SK-N-SH (cell line): ENCODE results near the gene GPX6. TPM values are rescaled to one million over a fixed set of nuclear protein-coding genes. Genes with fewer than 3 reads are reported as not detected.

ENCODE experiments used
- CTCF ChIA-PET: fragments of 300-600, 350-600 bp; formaldehyde crosslinking; extraction: SDS; loops from one replicate; lab custom pipeline; 2021; lab: Yijun Ruan, JAX
- POLR2A ChIA-PET: fragments of 350-600 bp; sonication (Branson Sonifier 250); formaldehyde crosslinking; extraction: SDS; loops from one replicate; lab custom pipeline; 2020; ENCODE audit warnings: antibody characterized with exemption, inconsistent platforms; lab: Yijun Ruan, JAX
- DNase-seq: peaks from one replicate; pipeline ENCODE4 v3.0.0; 2012
- H2AFZ ChIP-seq: fragments of 200-600 bp; sonication (generic); 2 replicates; pipeline ENCODE4 v1.8.1; 2016; ENCODE audit warnings: antibody characterized with exemption, mild to moderate bottlenecking, low read depth
- H3F3A ChIP-seq: fragments of 200-600 bp; sonication (generic); replicated peaks from 2 replicates; pipeline ENCODE3; 2016; ENCODE audit warnings: antibody characterized with exemption, mild to moderate bottlenecking; ENCODE audit not compliant: insufficient read depth
- H3K27ac ChIP-seq, 2 experiments: fragments of 200-500 bp in 1 of 2; fragments of 200-600 bp in 1 of 2; sonication (Bioruptor generic) in 1 of 2; sonication (generic), shearing (Covaris generic) in 1 of 2; 2 replicates each; pipeline versions ENCODE4 v1.5.1 to v1.6.1; 2014 to 2016; ENCODE audit warnings: low read depth in 2 of 2, inconsistent platforms in 1 of 2, low read length in 1 of 2, mild to moderate bottlenecking in 1 of 2, mixed read lengths in 1 of 2
- H3K27me3 ChIP-seq: fragments of 200-600 bp; sonication (generic), shearing (Covaris generic); 2 replicates; pipeline ENCODE4 v1.6.1; 2016; ENCODE audit warnings: mixed run types; ENCODE audit not compliant: insufficient read depth
- H3K36me3 ChIP-seq, 2 experiments: fragments of 200-500 bp in 1 of 2; fragments of 200-600 bp in 1 of 2; sonication (Bioruptor generic) in 1 of 2; sonication (generic) in 1 of 2; replicated peaks in 1 of 2; 2 replicates each; pipeline versions ENCODE3 to v1.5.1; 2014 to 2016; ENCODE audit warnings: low read length in 1 of 2, mild to moderate bottlenecking in 1 of 2; ENCODE audit not compliant: insufficient read depth in 2 of 2, control insufficient read depth in 1 of 2
- H3K4me1 ChIP-seq, 2 experiments: fragments of 200-500 bp in 1 of 2; fragments of 200-600 bp in 1 of 2; sonication (Bioruptor generic) in 1 of 2; sonication (generic), shearing (Covaris generic) in 1 of 2; 2 replicates each; pipeline versions ENCODE4 v1.5.1 to v1.6.1; 2014 to 2016; ENCODE audit warnings: low read depth in 1 of 2, low read length in 1 of 2, mixed run types in 1 of 2; ENCODE audit not compliant: insufficient read depth in 2 of 2, control insufficient read depth in 1 of 2
- H3K4me2 ChIP-seq: fragments of 200-600 bp; sonication (generic), shearing (Covaris generic); 2 replicates; pipeline ENCODE4 v1.6.1; 2017; ENCODE audit warnings: mixed run types
- H3K4me3 ChIP-seq, 2 experiments: fragments of 200-500 bp in 1 of 2; fragments of 200-600 bp in 1 of 2; sonication (Bioruptor generic) in 1 of 2; sonication (generic), shearing (Covaris generic) in 1 of 2; 2 replicates each; pipeline versions ENCODE4 v1.5.1 to v1.8.1; 2014 to 2016; ENCODE audit warnings: low read depth in 2 of 2, inconsistent platforms in 1 of 2, low read length in 1 of 2, mild to moderate bottlenecking in 1 of 2, mixed read lengths in 1 of 2, moderate library complexity in 1 of 2
- H3K79me2 ChIP-seq: fragments of 200-600 bp; sonication (generic); 2 replicates; pipeline ENCODE4 v1.8.1; 2017; ENCODE audit warnings: mild to moderate bottlenecking; ENCODE audit not compliant: insufficient read depth
- H3K9ac ChIP-seq: fragments of 200-600 bp; sonication (generic); 2 replicates; pipeline ENCODE4 v1.6.1; 2017; ENCODE audit warnings: mixed run types
- H3K9me2 ChIP-seq: fragments of 200-600 bp; sonication (generic); 2 replicates; pipeline ENCODE4 v1.6.1; 2017; ENCODE audit warnings: mixed run types
- H3K9me3 ChIP-seq: fragments of 200-600 bp; sonication (generic); 2 replicates; pipeline ENCODE4 v1.6.1; 2017; ENCODE audit warnings: mixed run types, mild to moderate bottlenecking, moderate library complexity
- H4K20me1 ChIP-seq: fragments of 200-600 bp; sonication (generic); 2 replicates; pipeline ENCODE4 v1.6.1; 2017; ENCODE audit warnings: mild to moderate bottlenecking, mixed run types; ENCODE audit not compliant: insufficient read depth
- CHD2 ChIP-seq: fragments of 150-350 bp; IDR thresholded peaks from 2 replicates; pipeline ENCODE4 v1.6.1; 2018; ENCODE audit warnings: low read length; ENCODE audit not compliant: partially characterized antibody
- CTCF ChIP-seq: fragments of 200-600 bp; sonication (generic); IDR thresholded peaks from 2 replicates; pipeline ENCODE4 v1.6.1; 2017; ENCODE audit warnings: antibody characterized with exemption, mild to moderate bottlenecking, moderate library complexity
- ELF1 ChIP-seq: IDR thresholded peaks from 2 replicates; pipeline ENCODE4 v1.4.0; 2012
- EP300 ChIP-seq, 2 experiments: IDR thresholded peaks; 2 replicates each; pipeline versions ENCODE4 v1.4.0 to v1.6.1; 2012; ENCODE audit warnings: borderline replicate concordance in 1 of 2, low read depth in 1 of 2, low read length in 1 of 2
- FOSL2 ChIP-seq: IDR thresholded peaks from 2 replicates; pipeline ENCODE4 v1.4.0; 2012; ENCODE audit warnings: low read depth, mild to moderate bottlenecking, moderate library complexity, borderline replicate concordance
- FOXM1 ChIP-seq: IDR thresholded peaks from 2 replicates; pipeline ENCODE4 v1.4.0; 2012; ENCODE audit warnings: low read depth, mild to moderate bottlenecking
- GABPA ChIP-seq: IDR thresholded peaks from 2 replicates; pipeline ENCODE4 v1.4.0; 2012; ENCODE audit warnings: low read depth, mild to moderate bottlenecking
- GATA2 ChIP-seq: sonication (generic); formaldehyde crosslinking; IDR thresholded peaks from 2 replicates; pipeline ENCODE4 v1.5.0; 2020; ENCODE audit warnings: mild to moderate bottlenecking, missing genetic modification reagents
- IRF3 ChIP-seq: fragments of 150-350 bp; IDR thresholded peaks from 2 replicates; pipeline ENCODE4 v1.6.1; 2016; ENCODE audit warnings: mild to moderate bottlenecking, low read depth, low read length
- MAX ChIP-seq: IDR thresholded peaks from 2 replicates; pipeline ENCODE4 v1.4.0; 2012; ENCODE audit warnings: low read depth
- MEF2A ChIP-seq: IDR thresholded peaks from 2 replicates; pipeline ENCODE4 v1.4.0; 2012; ENCODE audit warnings: low read depth, borderline replicate concordance
- MXI1 ChIP-seq: IDR thresholded peaks from 2 replicates; pipeline ENCODE4 v1.6.1; 2012; ENCODE audit warnings: mild to moderate bottlenecking, low read depth, low read length, improper control_type of control experiment
- NFIC ChIP-seq: IDR thresholded peaks from 2 replicates; pipeline ENCODE4 v1.4.0; 2012; ENCODE audit warnings: borderline replicate concordance
- RFX5 ChIP-seq: IDR thresholded peaks from 2 replicates; pipeline ENCODE4 v1.6.1; 2012; ENCODE audit warnings: mild to moderate bottlenecking, improper control_type of control experiment, low read length
- RXRA ChIP-seq: IDR thresholded peaks from 2 replicates; pipeline ENCODE4 v1.4.0; 2012; ENCODE audit warnings: low read depth, mild to moderate bottlenecking, borderline replicate concordance
- SIN3A ChIP-seq: IDR thresholded peaks from 2 replicates; pipeline ENCODE4 v1.6.1; 2012; ENCODE audit warnings: low read depth, mild to moderate bottlenecking, low read length, moderate library complexity, borderline replicate concordance
- TAF1 ChIP-seq: IDR thresholded peaks from 2 replicates; pipeline ENCODE4 v1.6.1; 2012; ENCODE audit warnings: low read depth, mild to moderate bottlenecking, low read length, moderate library complexity, borderline replicate concordance
- TCF12 ChIP-seq: IDR thresholded peaks from 2 replicates; pipeline ENCODE4 v1.4.0; 2012
- TEAD4 ChIP-seq: IDR thresholded peaks from 2 replicates; pipeline ENCODE4 v1.4.0; 2012; ENCODE audit warnings: mild to moderate bottlenecking, borderline replicate concordance; ENCODE audit not compliant: insufficient read depth
- USF1 ChIP-seq: IDR thresholded peaks from 2 replicates; pipeline ENCODE4 v1.4.0; 2012; ENCODE audit warnings: low read depth, borderline replicate concordance
- WGBS: methylation state at CpG from one replicate; pipeline ENCODE4 v1.1.6; 2017; ENCODE audit warnings: low lambda C conversion rate; 5-methylcytosine and 5-hydroxymethylcytosine counted together
- polyA plus RNA-seq, 3 experiments: library from polyadenylated mRNA; depleted of rRNA; stranded (reverse); fragments of >200 nt; gene quantifications; 2 replicates each; pipeline ENCODE4 v1.2.3, GENCODE V29; 2012

Gene GPX6
- polyA plus RNA-seq, 1 of the 3 experiments (the other 2 are of a cell fraction): not detected

GRCh38 chr6:28522594-28523240 lies 7.1 kb upstream of the GPX6 start:
- CTCF ChIA-PET: interaction anchor here (1.0 to 1.6 kb wide), 3 partner anchors 17 to 62 kb away, joined by 3 to 5 read pairs (median 4); no protein-coding TSS in a partner anchor
- Histone ChIP-seq H3K27ac (no peak overlapping the region), H3K36me3 (no peaks in the 10 kb centered on the region), H3F3A (no peaks in the 10 kb centered on the region), H3K9me2 (no peaks in the 10 kb centered on the region), H3K4me1 (no peaks in the 10 kb centered on the region), H4K20me1 (no peaks in the 10 kb centered on the region), H3K4me2 (no peak overlapping the region), H2AFZ (no peak overlapping the region), H3K9me3 (no peaks in the 10 kb centered on the region), H3K79me2 (no peaks in the 10 kb centered on the region), H3K27me3 (peaks cover 22% of the 10 kb centered on the region; the same call in 1 of the 2 replicates), H3K4me3 (no peak overlapping the region), H3K9ac (no peak overlapping the region)
- TF ChIP-seq NFIC: no peak
- no peak for TF ChIP-seq MAX
- TF ChIP-seq GATA2 (CRISPR knock-in tag): no peak
- TF ChIP-seq MEF2A: no peak
- TF ChIP-seq SIN3A: no peak
- no peak for TF ChIP-seq FOSL2
- no peak for TF ChIP-seq CTCF
- TF ChIP-seq CHD2: no peak
- TF ChIP-seq TCF12: no peak
- no peak for TF ChIP-seq EP300 (IDR thresholded peaks at IDR 0.05; ENCODE audit: borderline replicate concordance in 1 of 2, low read depth in 1 of 2, low read length in 1 of 2)
- no peak for TF ChIP-seq RXRA
- TF ChIP-seq USF1: no peak
- no peak for TF ChIP-seq RFX5
- no peak for DNase-seq
- POLR2A ChIA-PET: no interaction called here

- no peaks in the 10 kb centered on the region for H3K9me2 ChIP-seq
- no peak overlapping the region for H3K4me3 ChIP-seq
- CTCF ChIA-PET: interaction anchor here (1.5 kb wide), 1 partner anchor 24 kb away, joined by 4 read pairs; no protein-coding TSS in a partner anchor
- no peaks in the 10 kb centered on the region for H4K20me1 ChIP-seq
- no peaks in the 10 kb centered on the region for H3F3A ChIP-seq
- H2AFZ ChIP-seq: no peak overlapping the region
- peaks cover 12% of the 10 kb centered on the region; the same call in 1 of the 2 replicates for H3K27me3 ChIP-seq
- H3K9me3 ChIP-seq: no peaks in the 10 kb centered on the region
- H3K27ac ChIP-seq: no peak overlapping the region
- no peak overlapping the region for H3K4me2 ChIP-seq
- H3K9ac ChIP-seq: no peak overlapping the region
- no peaks in the 10 kb centered on the region for H3K79me2 ChIP-seq
- H3K4me1 ChIP-seq: no peaks in the 10 kb centered on the region
- H3K36me3 ChIP-seq: no peaks in the 10 kb centered on the region
- 10% methylated on average over 2 of the region's 2 CpGs for WGBS
- DNase-seq: no peak
- POLR2A ChIA-PET: no interaction called here
- TF ChIP-seq IRF3: no peak
- no peak for TF ChIP-seq TEAD4
- no peak for TF ChIP-seq ELF1
- TF ChIP-seq MXI1: no peak
- TF ChIP-seq CTCF: no peak
- no peak for TF ChIP-seq TAF1
- no peak for TF ChIP-seq GABPA
- no peak for TF ChIP-seq FOXM1
These were observed 2.4 kb upstream of the GPX6 start for GRCh38 chr6:28517964-28518363.
